Raji (cell line): ENCODE results near the gene ARHGEF40.

Experiments used
- POLR2A ChIP-seq: IDR thresholded peaks from 2 replicates; pipeline ENCODE4 v1.6.1; 2011; ENCODE audit warnings: low read depth, low read length, control low read depth; ENCODE audit not compliant: insufficient read depth

Gene ARHGEF40

DNA sequence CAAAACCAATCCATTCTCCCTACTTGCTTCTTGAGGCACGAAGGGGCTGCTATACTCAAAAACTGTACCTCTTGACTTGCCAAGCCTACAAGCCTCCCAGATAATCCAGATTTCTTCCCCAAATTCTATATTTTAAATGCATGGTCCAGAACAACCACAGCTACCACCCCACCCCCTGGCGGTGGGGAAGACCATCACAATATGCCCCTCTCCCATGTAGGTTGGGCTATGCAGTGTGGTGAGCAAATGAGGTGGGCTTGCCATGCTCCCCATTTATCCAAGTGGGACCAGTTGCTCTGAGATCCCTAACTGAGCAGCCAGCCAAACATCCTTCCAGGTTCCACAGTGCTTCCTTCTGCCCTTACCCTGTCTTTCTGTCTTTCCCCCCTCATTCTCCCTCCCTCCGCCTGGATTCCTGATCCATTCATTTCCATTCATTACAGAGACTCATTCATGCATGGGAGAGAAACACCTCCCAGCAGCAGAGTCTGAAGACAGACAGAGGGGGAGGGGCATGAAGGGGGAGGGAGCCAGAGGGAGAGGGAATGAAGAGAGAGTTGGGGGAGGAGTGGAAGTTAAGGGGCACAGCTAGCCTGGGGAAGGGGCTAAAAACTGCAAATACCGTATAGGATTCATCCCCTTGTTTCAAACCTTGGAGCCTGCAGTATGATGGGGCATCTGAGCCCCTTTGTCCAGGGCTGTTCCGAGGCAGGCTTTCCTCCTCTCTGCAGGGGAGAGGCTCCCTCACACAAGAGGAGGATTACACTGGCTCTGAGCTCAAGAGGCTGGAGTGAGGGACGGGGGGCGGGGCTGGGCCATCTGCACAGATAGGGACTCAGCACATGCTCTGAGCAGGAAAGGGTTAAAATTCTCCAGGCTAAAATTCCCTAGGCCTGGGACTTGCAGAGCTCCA, 23.9 kb downstream of the ARHGEF40 start:
- TF ChIP-seq POLR2A = no peak

DNA sequence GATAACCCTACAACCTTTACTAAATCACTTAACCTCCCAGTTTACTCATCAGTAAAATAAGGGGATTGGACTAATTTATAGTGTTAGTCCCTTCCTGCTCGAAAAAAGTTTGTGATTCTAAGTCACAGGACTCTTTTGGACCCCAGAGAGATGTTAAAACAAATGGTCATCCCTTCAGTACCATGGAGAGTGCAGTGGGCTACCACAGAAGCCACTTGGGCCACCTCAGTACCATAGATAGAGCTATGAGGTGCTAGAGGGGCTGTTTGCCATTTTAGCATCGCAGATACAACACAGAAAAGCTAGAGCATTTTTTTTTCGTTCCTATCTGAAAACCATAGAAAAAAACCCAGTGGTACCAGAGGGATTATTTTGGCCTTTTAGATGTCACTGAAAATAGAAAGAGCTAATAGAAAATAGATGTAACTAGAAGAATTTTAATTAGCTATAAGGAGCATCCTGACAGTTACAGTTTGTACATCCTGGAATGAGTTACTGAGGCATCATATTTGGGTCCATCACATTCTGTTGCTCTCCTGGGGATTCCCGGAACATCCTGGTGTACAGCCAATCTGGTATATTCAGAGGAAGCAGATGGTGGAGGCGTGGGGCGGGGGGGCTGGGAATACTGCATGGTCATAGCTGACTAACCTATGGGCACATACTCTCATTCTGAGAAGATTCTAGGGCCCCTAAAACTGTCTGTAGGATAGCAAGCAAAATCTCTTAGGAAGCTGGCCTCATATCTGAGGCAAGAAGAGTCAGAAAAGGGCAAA, 25.5 kb downstream of the ARHGEF40 start:
- TF ChIP-seq POLR2A = no peak

DNA sequence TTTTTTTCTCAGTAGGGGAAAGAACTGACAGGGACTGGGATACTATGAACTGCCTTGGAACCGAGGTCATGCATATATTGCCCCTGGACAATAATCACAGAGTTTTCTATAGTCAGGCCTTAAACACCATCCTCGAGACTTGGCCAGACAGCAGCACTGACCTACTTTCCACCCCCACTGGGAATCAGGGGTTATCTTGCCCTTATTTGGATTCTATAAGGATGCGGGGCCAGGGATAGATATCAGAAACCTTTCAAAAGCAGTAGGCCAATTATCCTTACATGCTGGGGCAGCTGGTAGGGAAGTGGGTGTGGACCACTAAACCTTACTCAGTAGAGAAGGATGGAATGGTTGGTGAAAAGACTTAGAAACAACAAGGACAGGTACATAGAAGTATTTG, 26.3 kb downstream of the ARHGEF40 start:
- no peak for TF ChIP-seq POLR2A

DNA sequence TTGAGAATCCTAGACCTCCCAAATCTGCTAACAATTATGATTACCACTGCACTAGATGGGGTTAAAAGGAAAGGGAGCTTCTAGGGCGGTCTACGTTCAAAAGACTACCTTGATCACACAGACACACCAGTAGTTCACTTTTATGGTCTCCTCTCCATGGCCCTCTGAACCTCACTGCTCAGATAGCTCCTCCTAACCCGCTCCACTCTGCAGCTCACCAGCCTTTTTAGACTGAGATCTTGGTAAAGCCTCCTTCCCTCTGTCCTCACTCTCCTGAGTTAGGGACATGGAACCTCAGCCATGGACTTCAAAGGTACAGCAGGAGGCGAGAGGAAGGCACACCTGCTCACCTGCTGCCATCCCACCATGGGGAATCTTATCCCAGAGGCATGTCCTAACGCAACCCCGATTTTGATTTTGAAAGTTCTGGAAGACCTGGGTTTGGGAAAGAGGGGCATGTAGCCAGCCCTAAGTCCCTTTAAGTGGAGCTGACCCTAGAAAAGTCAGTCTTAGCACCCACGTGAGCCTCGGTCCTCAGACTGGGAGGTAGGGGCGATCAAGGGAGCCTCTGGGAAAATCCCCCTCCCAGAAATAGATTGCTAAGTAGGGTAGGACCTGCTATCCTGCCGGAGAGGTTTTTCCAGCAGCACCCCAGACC, 27.0 kb downstream of the ARHGEF40 start:
- no peak for TF ChIP-seq POLR2A

DNA sequence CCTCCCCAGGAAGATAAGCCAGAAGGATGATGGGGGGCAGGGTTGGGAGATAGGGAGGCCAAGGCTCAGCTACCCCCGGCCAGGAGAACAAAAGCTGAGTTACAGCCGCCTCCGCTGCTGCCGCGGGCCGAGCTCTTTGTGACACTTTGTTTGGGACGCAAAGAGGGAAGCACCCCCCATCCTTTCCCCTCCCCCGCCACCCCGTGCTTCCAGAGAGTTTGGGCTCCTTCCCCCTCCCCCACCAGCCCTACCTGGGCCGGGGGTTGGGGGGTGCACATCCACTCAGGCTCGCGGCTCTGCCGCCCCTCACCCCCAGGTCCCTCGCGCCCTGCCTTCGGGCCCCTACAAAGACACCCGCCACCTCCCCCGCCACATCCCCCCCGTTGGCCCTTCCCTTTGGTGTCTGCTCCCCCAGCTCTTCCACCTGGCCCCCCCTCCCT, 27.6 kb downstream of the ARHGEF40 start:
- no peak for TF ChIP-seq POLR2A

DNA sequence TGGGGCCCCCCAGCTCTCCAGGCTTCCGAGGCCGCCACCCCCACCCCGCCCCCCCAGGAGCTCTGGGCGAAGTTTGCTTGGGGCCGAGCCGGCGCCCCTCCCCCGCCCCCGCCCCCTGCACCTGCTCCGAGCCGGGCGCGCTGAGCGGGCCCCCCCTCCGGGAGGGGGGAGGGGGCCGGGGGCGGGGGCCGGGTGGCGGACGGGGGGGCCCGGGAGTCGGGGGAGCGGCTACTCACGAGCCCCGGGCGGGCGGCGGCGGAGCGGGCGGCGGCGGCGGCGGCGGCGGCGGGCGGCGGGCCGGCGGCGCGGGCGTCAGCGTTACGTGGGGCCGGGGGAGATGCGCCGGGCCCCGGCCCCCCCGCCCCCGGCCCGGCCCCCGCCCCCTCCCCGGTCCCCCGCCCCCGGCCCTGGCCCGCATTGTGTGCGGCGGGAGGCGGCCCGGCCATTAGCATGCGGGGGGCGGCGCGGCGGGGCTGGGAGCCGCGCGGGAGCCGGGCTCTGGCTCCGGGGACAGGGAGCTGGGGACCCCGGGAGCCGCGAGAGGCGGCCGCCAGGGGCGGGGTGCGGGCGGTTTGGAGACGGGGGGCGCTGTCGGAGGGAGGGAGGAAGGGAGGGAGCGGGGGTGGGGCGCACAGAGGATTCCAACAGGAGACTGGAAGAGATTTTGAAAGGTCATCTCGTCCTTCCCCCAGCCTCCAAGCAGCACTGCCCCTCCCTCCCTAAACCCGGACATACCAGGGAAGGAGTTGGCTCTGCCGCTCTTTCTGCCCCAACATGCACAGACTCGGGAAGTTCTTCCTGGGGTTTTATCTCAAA, 28.2 kb downstream of the ARHGEF40 start, which contains the start of gene ZNF219:
Gene ZNF219 (minus strand): TSS at position 580 of the 816 bp plus-strand sequence. CDS start 5,064 bp downstream, outside the sequence.
- TF ChIP-seq POLR2A = no peak

DNA sequence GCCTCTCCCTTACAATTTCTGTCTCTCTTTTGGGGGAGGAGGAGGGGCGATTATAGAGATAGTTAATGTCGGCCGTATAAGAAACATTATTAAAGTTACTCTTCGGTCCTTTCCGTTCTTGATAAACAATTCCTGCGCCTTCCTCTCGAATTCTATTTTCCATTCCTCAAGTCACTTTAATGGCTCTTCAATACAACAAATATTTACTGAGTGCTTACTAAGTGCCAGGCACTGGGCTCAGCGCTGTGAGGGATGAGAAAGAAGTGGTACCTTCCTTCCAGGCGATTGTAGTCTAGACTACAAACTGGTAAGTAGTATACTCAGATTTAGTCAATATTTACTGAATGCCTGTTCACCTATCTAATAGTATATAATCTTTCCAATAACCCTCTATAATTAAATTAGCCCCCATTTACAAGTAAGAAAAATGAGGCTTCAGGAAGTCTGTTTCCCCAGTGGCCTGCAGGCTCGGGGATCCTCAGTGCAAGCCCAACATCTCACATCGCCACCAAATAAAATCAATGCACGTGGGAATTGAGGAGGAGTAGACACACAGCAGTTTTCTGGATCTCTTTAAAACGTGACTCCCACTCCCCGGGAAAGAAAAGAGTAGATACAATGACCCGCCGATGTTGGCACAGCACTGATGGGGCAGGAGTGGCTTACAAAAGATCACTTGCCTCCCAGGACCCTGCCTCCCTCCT, 28.9 kb downstream of the ARHGEF40 start:
- no peak for TF ChIP-seq POLR2A

DNA sequence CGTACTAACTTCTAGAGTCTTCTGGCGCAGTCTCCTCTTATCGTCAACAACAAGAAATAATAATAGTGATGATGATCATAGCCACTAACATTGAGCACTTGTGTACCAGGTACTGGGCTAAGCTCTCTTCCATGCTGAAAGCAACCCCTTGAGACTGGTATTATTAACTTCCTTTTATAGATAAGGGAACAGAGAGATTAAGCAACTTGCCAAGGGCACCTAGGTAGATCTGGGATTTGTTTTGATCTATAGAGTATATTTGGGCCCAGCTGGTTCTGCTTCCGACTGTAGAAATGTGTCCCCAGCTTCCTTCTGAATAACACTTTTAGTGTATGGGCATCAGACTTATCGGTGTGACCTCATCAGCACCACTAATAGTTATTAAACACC, 29.5 kb downstream of the ARHGEF40 start:
- TF ChIP-seq POLR2A = no peak

DNA sequence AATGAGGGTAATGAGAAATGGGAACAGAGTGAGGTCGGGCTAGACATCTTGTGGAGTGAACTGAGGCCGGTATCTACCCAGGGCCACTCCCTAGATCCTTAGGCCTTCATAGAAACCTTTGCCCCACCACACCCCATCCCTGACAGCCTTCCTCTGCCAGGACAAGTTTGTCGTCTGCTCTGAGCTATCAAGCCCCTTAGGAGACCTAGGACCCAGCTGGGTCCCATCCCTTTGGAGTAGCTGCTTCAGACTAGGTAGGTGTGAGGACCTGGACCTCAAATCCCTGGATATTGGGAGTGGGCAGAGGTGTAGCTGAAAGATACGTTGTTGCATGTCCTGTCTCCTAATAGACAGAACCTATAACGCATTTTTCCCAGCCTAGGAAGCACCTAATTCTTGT, 30.8 kb downstream of the ARHGEF40 start, which contains the start of gene TMEM253:
Gene TMEM253 (plus strand): TSS at position 136 of the 400 bp plus-strand sequence. CDS start 278 bp downstream, outside the sequence.
- TF ChIP-seq POLR2A = no peak

DNA sequence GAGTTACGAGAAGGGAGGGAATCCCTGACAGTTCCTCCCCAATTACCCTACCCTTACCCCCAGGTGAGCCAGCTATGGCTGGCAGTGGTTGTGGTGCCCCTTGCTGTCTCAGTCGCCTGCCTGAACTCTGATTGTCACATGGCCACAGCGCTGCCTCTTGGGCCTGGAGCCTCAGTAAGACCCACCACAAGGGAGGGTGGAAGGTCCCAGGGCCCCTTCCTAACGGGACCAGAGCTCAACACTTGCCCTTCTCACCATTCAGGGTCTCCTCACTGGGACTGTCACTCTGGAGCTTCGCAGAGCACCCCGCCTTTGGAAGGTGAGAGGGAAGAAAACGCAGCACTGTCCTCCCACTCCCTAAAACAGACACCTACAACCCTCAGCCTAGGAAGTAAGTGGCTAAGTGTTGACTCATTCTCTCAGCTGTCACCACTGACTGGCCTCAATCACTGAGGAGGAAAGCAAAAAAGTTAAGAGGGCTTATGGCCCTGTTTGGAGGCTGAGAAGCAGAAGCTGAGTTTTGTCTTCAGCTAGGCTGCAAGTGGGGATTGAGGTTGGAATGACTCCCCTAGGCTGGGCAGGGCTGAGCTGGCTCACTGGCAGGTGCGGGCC, 31.8 kb downstream of the ARHGEF40 start:
- TF ChIP-seq POLR2A = no peak

DNA sequence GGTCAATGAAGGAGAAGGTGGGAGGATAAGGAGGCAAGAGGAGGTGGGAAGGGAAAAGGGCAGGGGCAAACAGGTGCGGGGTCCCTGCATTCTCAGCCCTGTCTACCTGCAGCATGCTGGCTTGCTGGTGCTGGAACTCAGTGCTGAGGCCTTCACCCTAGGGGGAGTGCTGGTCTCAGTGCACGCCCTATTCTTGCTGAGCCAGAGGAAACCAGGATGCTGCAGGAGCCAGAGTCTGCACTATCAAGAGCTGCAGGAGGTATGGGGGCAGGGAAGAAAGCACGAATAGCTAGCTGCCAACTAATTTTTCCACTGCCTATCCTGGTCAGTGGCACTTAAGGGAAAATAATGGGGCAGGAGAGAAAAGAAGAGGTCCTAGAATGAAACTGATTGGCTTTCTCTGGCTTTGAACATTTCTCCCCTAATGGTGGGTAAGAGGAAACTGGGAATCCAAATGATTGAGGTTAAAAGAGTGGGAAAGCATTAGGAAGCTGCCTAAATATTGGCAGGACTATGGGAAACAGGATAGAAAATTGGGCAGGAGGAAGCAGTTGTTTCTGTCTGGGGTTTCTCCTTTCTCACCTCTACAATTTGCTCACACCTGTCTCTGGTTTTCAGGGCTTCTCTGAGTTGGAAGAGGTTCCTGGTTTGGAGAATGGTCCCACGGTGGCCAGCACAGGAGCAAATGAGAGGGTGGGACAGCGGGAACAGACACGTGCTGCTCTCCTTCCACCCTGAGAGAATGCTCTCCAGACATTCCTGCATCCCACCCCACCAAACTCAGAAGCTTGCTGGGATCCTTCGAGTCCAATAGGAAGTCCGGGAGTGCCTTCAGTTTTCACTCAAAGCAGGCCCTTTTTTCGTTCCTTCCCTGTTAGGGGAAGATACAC, 32.7 kb downstream of the ARHGEF40 start:
- TF ChIP-seq POLR2A = no peak; the same call in 1 of the 2 replicates

DNA sequence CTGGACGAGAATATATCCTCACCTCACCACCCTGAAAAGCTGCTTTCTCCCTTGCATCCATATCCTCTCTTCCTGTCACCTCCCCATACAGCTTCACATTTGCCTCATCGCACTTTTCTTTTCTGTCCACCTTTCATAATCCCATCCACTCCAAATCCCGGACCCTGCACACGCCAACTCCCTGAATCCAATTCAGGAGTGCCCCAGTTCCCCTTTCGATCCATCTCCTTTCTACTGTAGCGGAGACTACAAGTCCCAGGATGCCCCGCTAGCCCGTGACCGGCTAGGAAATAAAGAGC, 33.3 kb downstream of the ARHGEF40 start:
- TF ChIP-seq POLR2A = no peak

DNA sequence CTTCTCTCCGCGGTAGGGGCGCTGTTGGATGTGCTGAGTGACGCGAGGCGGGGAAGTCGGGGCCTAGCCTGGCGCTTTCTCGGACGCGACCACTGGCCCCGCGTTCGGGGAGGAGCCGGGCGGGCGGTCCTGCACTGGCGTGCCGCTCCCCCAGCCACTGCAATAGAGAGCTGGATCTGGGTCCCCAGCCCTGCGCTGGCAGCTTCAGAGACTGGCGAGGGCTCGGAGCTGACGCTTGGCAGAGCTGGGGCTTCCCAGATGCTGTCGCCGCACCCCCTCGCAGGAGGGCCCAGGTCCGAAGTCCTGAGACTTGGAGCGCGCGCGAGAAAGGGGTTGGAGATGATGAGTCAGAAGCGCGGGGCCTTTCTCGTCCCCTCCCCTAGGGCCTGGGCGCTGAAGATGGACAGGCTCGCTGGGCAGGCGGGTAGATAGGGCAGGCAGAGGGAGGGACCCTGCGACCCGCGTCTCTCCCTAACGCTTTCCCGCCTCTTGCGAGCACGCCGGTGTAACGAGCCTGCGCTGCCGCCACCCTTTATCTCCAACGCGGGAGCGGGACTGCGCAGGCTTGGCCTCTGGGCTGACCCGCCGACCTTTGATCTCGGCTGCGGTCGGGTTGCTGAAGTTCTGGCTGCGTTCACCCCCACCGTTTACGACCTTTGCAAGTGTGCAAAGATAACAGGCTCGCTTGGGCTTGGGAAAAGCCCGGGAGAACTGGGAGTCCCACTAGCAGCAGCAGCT, 33.8 kb downstream of the ARHGEF40 start:
- TF ChIP-seq POLR2A = peak; percentile 93
